Suprapubic skin (tissue), 4 donors: Measurements from ENCODE around the gene EI24. TPM values are rescaled to one million over a fixed set of nuclear protein-coding genes. Genes with fewer than 3 reads are reported as not detected.
A peak's percentile ranks its signal among the peaks of the same experiment; 100 is the strongest.

ENCODE experiments used
- DNase-seq, 2 donors: peaks; one replicate each; pipeline ENCODE4 v3.0.0-alpha.2; 2019; ENCODE audit warnings: low spot score in 2 of 2
- H3K27ac ChIP-seq: fragments of 200-600 bp; sonication (generic); one replicate; pipeline ENCODE4 v1.5.1; 2019
- H3K27me3 ChIP-seq: fragments of 200-600 bp; sonication (generic); one replicate; pipeline ENCODE4 v1.5.1; 2019
- H3K36me3 ChIP-seq: fragments of 200-600 bp; sonication (generic); one replicate; pipeline ENCODE4 v1.5.1; 2019
- H3K4me1 ChIP-seq: fragments of 200-600 bp; sonication (generic); one replicate; pipeline ENCODE4 v1.5.1; 2019
- H3K4me3 ChIP-seq: fragments of 200-600 bp; sonication (generic); one replicate; pipeline ENCODE4 v1.5.1; 2019; ENCODE audit warnings: mild to moderate bottlenecking
- H3K9me3 ChIP-seq: fragments of 200-600 bp; sonication (generic); one replicate; pipeline ENCODE4 v1.5.1; 2019
- CTCF ChIP-seq, 2 donors: fragments of 200-600 bp in 1 of 2; fragments of 450-650 bp in 1 of 2; sonication (generic) in 1 of 2; IDR thresholded peaks; one replicate each; pipeline ENCODE4 v1.5.1; 2016 to 2019; ENCODE audit warnings: antibody characterized with exemption in 2 of 2, mild to moderate bottlenecking in 1 of 2, moderate library complexity in 1 of 2
- EP300 ChIP-seq: sonication (generic); formaldehyde crosslinking; IDR thresholded peaks from one replicate; pipeline ENCODE4 v1.6.1; 2017; ENCODE audit warnings: antibody characterized with exemption
- POLR2A ChIP-seq, 2 donors: fragments of 450-650 bp; IDR thresholded peaks; one replicate each; pipeline ENCODE4 v1.6.1; 2017; ENCODE audit warnings: antibody characterized with exemption in 2 of 2, mild to moderate bottlenecking in 2 of 2, moderate library complexity in 2 of 2
- POLR2AphosphoS5 ChIP-seq, 3 donors: sonication (generic); formaldehyde crosslinking; IDR thresholded peaks; one replicate each; pipeline ENCODE4 v1.6.1; 2017; ENCODE audit warnings: antibody characterized with exemption in 3 of 3
- WGBS: methylation state at CpG from one replicate; pipeline ENCODE4 v1.1.5; 2018; 5-methylcytosine and 5-hydroxymethylcytosine counted together
- total RNA-seq, 4 donors: library from RNA; depleted of rRNA; stranded (reverse); fragments of >200 nt; gene quantifications; one replicate each; pipeline ENCODE4 v1.1.0, GENCODE V29; 2016

Gene EI24
- total RNA-seq, 4 donors from 2014 or later = 58.9 to 127 (median 102) TPM

DNA sequence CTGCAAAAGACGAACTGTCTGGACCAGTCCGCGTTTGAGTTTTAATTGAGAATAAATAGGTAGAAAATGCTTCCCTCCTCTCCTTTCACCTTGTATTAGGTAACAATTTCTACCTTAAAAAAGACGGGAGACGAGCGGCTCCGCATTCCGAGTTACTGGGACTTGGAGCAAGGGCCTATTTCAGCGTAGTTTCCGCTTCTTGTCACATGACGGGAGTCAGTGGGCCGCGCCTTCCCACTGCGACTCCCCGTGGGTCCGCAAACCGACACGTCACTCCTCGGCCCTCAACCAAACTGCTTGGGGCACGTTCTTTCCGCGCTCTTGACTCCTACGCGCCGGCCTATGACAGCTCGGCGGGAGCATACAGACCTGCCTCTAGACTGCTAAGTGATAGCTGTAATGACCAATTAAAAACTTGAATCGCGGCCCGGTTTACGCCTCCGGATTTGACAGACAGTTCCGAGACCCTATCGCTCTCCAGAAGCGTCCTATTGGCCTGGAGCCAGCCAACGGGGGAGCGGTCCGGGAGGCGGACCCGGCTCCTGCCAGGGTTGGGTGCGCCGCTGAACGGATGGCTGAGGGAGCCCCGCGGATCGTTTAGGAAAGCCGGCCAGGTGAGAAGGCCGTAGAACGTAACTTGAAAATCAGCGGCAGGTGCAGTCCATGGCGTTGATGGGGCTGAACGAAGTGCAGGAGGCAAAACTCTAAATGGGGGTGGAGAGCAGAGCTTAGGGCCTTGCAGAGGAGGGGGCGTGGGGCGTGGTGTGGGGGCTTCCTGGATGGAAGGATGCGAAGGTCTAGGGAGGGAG lies 23.2 kb downstream of the EI24 start, which contains the start of gene STT3A:
STT3A (plus strand) TSS at position 548 of the 809 bp plus-strand sequence. CDS start 3,064 bp downstream, outside the sequence.
- Histone ChIP-seq H3K36me3 (peaks cover 6% of the 10 kb centered on the region), H3K27ac (peak within 1 kb of the TSS; percentile 99), H3K4me3 (peak within 1 kb of the TSS; percentile 89), H3K9me3 (no peaks in the 10 kb centered on the region), H3K27me3 (no peaks in the 10 kb centered on the region), H3K4me1 (peaks cover 29% of the 10 kb centered on the region)
- DNase-seq = peak; percentile 99 to 100
- TF ChIP-seq POLR2A (IDR thresholded peaks at IDR 0.05) (peak in 1 of 2 donors; percentile 85), POLR2AphosphoS5 (IDR thresholded peaks at IDR 0.05) (peak; percentile 87 to 95 (median 93)), EP300 (no peak), CTCF (IDR thresholded peaks at IDR 0.05) (no peak)
- under 1% methylated on average over 48 of the region's 55 CpGs for WGBS

GRCh38 chr11:125593114-125593820 lies 24.0 kb downstream of the EI24 start:
- no peak for TF ChIP-seq EP300
- TF ChIP-seq POLR2A (IDR thresholded peaks at IDR 0.05) = no peak
- TF ChIP-seq CTCF (IDR thresholded peaks at IDR 0.05) = no peak
- TF ChIP-seq POLR2AphosphoS5 (IDR thresholded peaks at IDR 0.05) = no peak
- H3K36me3 ChIP-seq = peaks cover 13% of the 10 kb centered on the region
- under 1% methylated on average over 18 of the region's 18 CpGs for WGBS
- no peak for DNase-seq
- H3K9me3 ChIP-seq = no peaks in the 10 kb centered on the region
- H3K27me3 ChIP-seq = no peaks in the 10 kb centered on the region
- peak overlapping the region; percentile 79 for H3K27ac ChIP-seq
- peaks cover 29% of the 10 kb centered on the region for H3K4me1 ChIP-seq
- H3K4me3 ChIP-seq = peak overlapping the region; percentile 89

- no peak for TF ChIP-seq EP300
- no peak for TF ChIP-seq POLR2AphosphoS5 (IDR thresholded peaks at IDR 0.05)
- TF ChIP-seq POLR2A (IDR thresholded peaks at IDR 0.05) = no peak
- TF ChIP-seq CTCF (IDR thresholded peaks at IDR 0.05) = no peak
- DNase-seq = no peak
- Histone ChIP-seq H3K4me3 (no peak overlapping the region), H3K9me3 (no peaks in the 10 kb centered on the region), H3K27ac (no peak overlapping the region), H3K27me3 (no peaks in the 10 kb centered on the region), H3K36me3 (peaks cover 28% of the 10 kb centered on the region), H3K4me1 (peaks cover 29% of the 10 kb centered on the region)
- 71% methylated on average over 3 of the region's 3 CpGs for WGBS
These were observed 25.7 kb downstream of the EI24 start for GRCh38 chr11:125594958-125595357.

DNA sequence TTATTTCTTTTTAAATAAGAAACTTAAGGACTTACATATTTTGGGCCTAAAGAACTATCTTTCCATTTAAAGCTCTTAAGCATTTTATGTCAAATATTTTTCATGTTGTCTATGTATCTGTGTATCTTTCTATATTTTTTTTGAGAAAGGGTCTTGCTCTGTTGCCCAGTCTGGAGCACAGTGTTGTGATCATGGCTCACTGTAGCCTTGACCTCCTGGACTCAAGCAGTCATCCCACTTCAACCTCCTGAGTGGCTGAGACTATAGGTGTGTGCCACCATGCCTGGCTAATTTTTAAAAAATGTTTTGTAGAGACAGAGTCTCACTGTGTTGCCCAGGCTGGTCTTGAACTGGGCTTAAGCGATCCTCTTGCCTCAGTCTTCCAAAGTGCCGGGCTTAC lies 31.4 kb downstream of the EI24 start:
- 93% methylated on average over 2 of the region's 2 CpGs for WGBS
- no peak overlapping the region for H3K4me3 ChIP-seq
- TF ChIP-seq CTCF (IDR thresholded peaks at IDR 0.05) (no peak), POLR2A (IDR thresholded peaks at IDR 0.05) (no peak), POLR2AphosphoS5 (IDR thresholded peaks at IDR 0.05) (no peak), EP300 (no peak)
- no peaks in the 10 kb centered on the region for H3K27me3 ChIP-seq
- DNase-seq = no peak
- H3K9me3 ChIP-seq = no peaks in the 10 kb centered on the region
- H3K4me1 ChIP-seq = no peaks in the 10 kb centered on the region
- peaks cover 84% of the 10 kb centered on the region for H3K36me3 ChIP-seq
- H3K27ac ChIP-seq = no peak overlapping the region

- Histone ChIP-seq H3K9me3 (no peaks in the 10 kb centered on the region), H3K4me3 (no peak overlapping the region), H3K4me1 (no peaks in the 10 kb centered on the region), H3K36me3 (peaks cover 97% of the 10 kb centered on the region), H3K27ac (no peak overlapping the region), H3K27me3 (no peaks in the 10 kb centered on the region)
- TF ChIP-seq CTCF (IDR thresholded peaks at IDR 0.05) = no peak
- TF ChIP-seq POLR2A (IDR thresholded peaks at IDR 0.05) = no peak
- TF ChIP-seq POLR2AphosphoS5 (IDR thresholded peaks at IDR 0.05) = no peak
- TF ChIP-seq EP300 = no peak
- 93% methylated on average over 3 of the region's 3 CpGs for WGBS
- DNase-seq = no peak
These were observed 33.9 kb downstream of the EI24 start for GRCh38 chr11:125603207-125603606.
